Central memory CD8-positive, alpha-beta T cell (primary cell): ENCODE data around the gene LIPC.

Experiments
- ATAC-seq: fragments of 150-1000 bp; cut with Tn5 transposase; replicated peaks from 2 replicates; pipeline ENCODE4 v1.10.0; 2022; ENCODE audit warnings: mild to moderate bottlenecking, moderate FRiP score, moderate number of reproducible peaks; ENCODE audit not compliant: poor library complexity, severe bottlenecking; ENCODE audit errors: extremely low read depth
- DNase-seq, 2 donors: peaks; one replicate each; pipeline ENCODE4 v3.0.0; 2021; ENCODE audit warnings: low spot score in 2 of 2
- H3K27ac Mint-ChIP-seq: one replicate; pipeline ENCODE4 v1.8.0; 2022; ENCODE audit warnings: low read depth, mild to moderate bottlenecking, moderate library complexity, mixed read lengths
- H3K27me3 Mint-ChIP-seq: one replicate; pipeline ENCODE4 v1.8.0; 2022; ENCODE audit warnings: mixed read lengths
- H3K36me3 Mint-ChIP-seq: one replicate; pipeline ENCODE4 v1.8.0; 2022; ENCODE audit warnings: mild to moderate bottlenecking, moderate library complexity, mixed read lengths; ENCODE audit not compliant: insufficient read depth
- H3K4me1 Mint-ChIP-seq: one replicate; pipeline ENCODE4 v1.8.0; 2022; ENCODE audit warnings: mixed read lengths
- H3K4me3 Mint-ChIP-seq: one replicate; pipeline ENCODE4 v1.8.0; 2022; ENCODE audit warnings: mild to moderate bottlenecking, moderate library complexity, mixed read lengths
- H3K9me3 Mint-ChIP-seq: one replicate; pipeline ENCODE4 v1.8.0; 2022; ENCODE audit warnings: mixed read lengths

LIPC gene

DNA sequence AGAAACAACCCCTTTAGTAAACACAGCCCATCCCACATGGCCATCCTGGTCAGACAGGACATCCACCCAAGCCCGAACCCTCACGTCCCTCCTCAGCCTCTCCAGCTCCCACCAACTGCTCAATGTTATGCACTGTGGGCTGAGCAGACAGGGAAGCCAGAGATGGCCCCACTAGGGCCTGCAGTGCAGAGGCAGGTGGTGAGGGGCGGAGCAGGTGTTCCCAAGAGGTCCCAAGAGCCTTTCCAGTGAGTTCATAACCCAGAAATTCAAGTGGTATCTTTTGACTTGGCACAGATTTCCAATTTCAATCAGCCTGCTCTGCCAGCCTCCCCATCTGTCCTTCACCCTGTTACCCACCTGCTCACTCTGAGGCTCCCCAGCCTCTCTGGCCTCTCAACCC is 130.3 kb downstream of the LIPC start:
- no peaks in the 10 kb centered on the region for H3K4me1 Mint-ChIP-seq
- no peak overlapping the region for H3K27ac Mint-ChIP-seq
- ATAC-seq (no peak), DNase-seq (no peak)
- H3K9me3 Mint-ChIP-seq, result no peaks in the 10 kb centered on the region
- no peak overlapping the region for H3K4me3 Mint-ChIP-seq
- no peaks in the 10 kb centered on the region for H3K27me3 Mint-ChIP-seq
- H3K36me3 Mint-ChIP-seq, result no peaks in the 10 kb centered on the region

DNA sequence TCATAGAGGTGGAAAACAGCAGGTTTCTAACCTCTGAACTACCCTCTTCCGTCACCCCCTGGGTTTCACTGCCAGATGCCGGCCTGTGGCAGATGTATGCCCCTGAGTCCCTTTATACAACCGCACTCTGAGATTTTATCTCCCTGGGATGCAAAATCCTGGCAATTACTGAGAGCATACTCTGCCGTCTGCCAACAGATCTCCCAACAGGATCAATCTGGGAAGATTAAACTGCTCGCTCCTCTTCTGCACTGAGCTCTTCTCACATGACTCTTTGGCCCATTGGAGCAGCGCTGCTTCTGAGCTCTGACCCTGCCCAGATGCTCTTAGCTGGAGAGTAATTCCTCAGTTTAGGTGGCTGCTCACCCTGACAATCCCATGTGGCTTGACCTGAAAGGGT is 133.2 kb downstream of the LIPC start:
- DNase-seq, result no peak
- H3K4me3 Mint-ChIP-seq, result no peak overlapping the region
- no peaks in the 10 kb centered on the region for H3K4me1 Mint-ChIP-seq
- no peak overlapping the region for H3K27ac Mint-ChIP-seq
- H3K36me3 Mint-ChIP-seq, result no peaks in the 10 kb centered on the region
- H3K9me3 Mint-ChIP-seq, result no peaks in the 10 kb centered on the region
- no peak for ATAC-seq
- no peaks in the 10 kb centered on the region for H3K27me3 Mint-ChIP-seq

DNA sequence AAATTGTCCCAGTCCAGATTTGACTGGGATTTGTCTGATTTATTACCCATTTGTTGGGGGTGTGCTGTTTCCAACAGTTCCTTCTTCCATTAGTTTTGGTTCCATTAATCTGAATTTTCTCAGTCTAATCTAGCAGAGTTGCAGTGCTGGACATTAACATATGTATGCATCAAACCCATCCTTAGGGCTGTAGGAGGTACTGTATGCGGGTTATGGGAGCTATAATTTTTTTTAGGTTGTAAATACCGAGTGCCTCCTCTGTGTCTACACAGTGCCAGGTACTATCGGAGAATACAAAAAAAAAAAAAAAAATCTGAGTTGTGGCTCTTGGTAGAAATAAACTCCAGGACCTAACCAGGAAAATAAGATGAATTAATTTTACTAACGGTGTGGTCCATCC is 133.8 kb downstream of the LIPC start:
- ATAC-seq (no peak), DNase-seq (no peak)
- Mint-ChIP-seq H3K4me1 (no peaks in the 10 kb centered on the region), H3K9me3 (no peaks in the 10 kb centered on the region), H3K4me3 (no peak overlapping the region), H3K27me3 (no peaks in the 10 kb centered on the region), H3K27ac (no peak overlapping the region), H3K36me3 (no peaks in the 10 kb centered on the region)

DNA sequence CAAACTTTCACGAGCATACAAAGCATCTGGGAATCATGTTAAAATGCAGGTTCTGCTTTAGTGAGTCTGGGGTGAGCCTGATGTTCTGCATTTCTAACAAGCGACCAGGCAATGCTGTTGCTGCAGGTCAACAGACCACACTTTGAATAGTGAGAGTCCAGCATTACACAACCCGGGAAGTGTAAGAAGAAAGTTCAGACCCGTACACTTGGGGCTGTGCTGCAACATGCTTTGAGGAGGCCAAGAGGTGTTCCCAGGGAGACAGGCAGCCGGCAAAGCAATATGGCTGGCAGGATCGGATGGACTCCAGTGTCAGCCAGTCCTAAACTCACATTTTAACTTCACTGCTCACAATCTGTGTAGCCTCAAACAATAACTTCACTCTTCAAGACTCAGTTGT is 134.2 kb downstream of the LIPC start:
- Mint-ChIP-seq H3K9me3 (no peaks in the 10 kb centered on the region), H3K36me3 (no peaks in the 10 kb centered on the region), H3K27me3 (no peaks in the 10 kb centered on the region), H3K4me3 (no peak overlapping the region), H3K27ac (no peak overlapping the region), H3K4me1 (no peaks in the 10 kb centered on the region)
- DNase-seq (no peak), ATAC-seq (no peak)

DNA sequence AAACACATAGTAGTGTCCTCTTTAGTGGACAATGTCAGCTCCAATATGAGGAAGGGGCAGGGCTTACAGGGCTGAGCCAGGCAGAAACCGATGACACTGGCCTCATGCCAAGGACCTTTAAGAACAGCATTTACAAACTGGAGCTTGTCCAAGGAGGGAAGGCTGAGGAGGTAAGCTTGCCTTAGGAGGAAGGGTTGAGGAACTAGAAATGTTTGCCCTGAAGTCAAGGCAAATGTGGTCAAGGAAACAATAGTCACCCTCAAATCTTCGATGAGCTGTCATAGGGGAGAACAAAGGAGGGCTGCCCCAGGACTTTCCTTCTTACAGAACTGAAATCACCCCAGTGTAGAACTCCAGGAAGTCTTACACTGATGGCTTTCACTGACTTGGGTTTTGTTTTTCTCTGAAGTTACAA is 136.4 kb downstream of the LIPC start:
- Mint-ChIP-seq H3K36me3 (no peaks in the 10 kb centered on the region), H3K27ac (no peak overlapping the region), H3K4me3 (no peak overlapping the region), H3K27me3 (no peaks in the 10 kb centered on the region), H3K4me1 (no peaks in the 10 kb centered on the region), H3K9me3 (no peaks in the 10 kb centered on the region)
- no peak for DNase-seq
- ATAC-seq, result no peak

DNA sequence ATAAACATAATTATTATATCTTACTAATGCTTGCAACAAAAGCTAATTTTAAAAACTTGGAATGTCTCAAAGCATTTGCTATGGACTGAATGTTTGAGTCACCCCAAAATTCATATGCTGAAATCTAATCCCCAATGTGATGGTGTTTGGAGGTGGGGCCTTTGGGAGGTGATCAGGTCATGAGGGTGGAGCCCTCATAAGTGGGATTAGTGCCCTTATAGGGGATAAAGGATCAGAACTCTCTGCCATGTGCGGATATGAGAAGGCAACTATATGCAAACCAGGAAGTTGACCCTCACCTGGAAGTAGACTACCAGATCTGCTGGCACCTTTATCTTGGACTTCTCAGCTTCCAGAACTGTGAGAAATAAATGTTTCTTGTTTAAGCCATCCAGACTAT is 137.7 kb downstream of the LIPC start:
- Mint-ChIP-seq H3K27me3 (no peaks in the 10 kb centered on the region), H3K9me3 (no peaks in the 10 kb centered on the region), H3K27ac (no peak overlapping the region), H3K4me1 (no peaks in the 10 kb centered on the region), H3K36me3 (no peaks in the 10 kb centered on the region), H3K4me3 (no peak overlapping the region)
- no peak for ATAC-seq
- DNase-seq, result no peak

DNA sequence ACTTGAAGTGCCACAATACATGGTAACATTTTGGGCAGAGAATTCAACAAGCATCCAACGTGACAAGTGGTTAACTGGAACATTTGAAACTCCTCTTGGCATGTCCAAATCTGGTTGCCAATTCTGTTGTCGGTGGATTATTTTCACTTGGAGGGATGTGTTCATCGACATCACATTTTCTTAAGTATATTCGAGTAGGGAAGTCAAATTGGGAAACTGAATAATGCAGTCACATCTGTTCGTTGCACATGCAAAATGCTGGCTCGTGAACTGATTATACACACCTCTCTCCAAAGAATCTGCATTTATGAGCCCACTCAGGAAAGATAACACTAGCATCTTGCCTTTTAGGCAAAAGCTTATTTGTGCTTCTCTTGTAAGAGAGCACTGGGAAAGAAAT is 139.7 kb downstream of the LIPC start:
- no peaks in the 10 kb centered on the region for H3K9me3 Mint-ChIP-seq
- no peaks in the 10 kb centered on the region for H3K27me3 Mint-ChIP-seq
- H3K27ac Mint-ChIP-seq, result no peak overlapping the region
- H3K36me3 Mint-ChIP-seq, result no peaks in the 10 kb centered on the region
- DNase-seq (no peak), ATAC-seq (no peak)
- H3K4me3 Mint-ChIP-seq, result no peak overlapping the region
- H3K4me1 Mint-ChIP-seq, result no peaks in the 10 kb centered on the region

DNA sequence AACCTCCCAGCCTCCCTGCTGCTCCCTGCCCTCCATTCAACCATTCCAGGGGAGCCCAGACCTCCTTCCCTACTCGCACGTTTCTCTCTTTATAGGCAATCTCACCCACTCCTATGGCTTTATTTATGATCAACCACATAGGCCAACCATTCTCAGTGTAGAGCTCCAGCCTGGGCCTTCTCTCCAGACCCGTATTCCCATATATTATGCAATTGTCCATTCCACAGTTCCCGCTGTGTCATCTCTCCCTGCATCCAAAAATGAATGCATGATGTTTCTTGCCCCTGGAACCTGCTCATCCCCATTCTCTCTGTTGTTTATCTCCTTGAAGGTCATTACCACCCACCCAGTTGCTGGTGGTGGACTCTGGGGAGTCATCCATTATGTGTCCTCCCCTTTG is 140.7 kb downstream of the LIPC start:
- DNase-seq (no peak), ATAC-seq (no peak)
- H3K27me3 Mint-ChIP-seq, result no peaks in the 10 kb centered on the region
- no peak overlapping the region for H3K27ac Mint-ChIP-seq
- H3K36me3 Mint-ChIP-seq, result no peaks in the 10 kb centered on the region
- no peak overlapping the region for H3K4me3 Mint-ChIP-seq
- H3K9me3 Mint-ChIP-seq, result no peaks in the 10 kb centered on the region
- H3K4me1 Mint-ChIP-seq, result no peaks in the 10 kb centered on the region

DNA sequence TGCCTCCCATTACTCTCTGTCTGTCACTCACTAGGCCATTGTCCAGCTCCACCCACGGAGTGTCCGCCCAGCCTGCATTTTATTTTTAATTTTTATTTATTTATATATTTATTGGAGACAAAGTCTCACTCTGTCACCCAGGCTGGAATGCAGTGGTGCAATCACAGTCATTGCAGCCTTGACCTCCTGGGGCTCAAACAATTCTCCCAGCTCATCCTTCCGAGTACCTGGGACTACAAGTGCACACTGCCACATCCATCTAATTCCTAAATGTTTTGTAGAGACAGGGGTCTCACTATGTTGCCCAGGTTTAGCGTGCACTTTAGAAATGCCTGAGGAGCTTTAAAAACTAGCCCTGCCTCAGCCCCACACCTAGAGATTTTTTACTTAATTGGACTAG is 141.5 kb downstream of the LIPC start:
- ATAC-seq (no peak), DNase-seq (no peak)
- no peak overlapping the region for H3K27ac Mint-ChIP-seq
- H3K9me3 Mint-ChIP-seq, result no peaks in the 10 kb centered on the region
- H3K36me3 Mint-ChIP-seq, result no peaks in the 10 kb centered on the region
- H3K27me3 Mint-ChIP-seq, result no peaks in the 10 kb centered on the region
- H3K4me1 Mint-ChIP-seq, result no peaks in the 10 kb centered on the region
- H3K4me3 Mint-ChIP-seq, result no peak overlapping the region

DNA sequence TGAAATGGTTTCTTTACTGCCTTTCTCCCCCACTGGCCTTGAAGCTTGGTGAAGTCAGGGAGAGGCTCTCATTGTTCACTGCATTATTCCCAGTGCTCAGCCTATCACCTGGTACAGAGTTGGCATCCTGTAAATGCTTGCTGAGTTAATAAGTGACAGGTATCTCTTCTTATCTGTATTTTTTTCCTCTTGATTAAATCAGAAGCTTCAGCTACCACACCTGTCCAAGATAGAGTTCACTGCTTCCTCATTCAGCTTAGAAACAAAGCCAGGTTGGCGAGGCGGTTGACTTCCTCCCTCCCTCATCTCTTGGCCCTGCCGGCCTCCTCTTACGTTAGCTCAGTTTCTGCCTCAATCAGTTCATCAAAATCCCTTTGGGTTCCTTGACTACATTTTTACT is 142.8 kb downstream of the LIPC start:
- no peaks in the 10 kb centered on the region for H3K27me3 Mint-ChIP-seq
- H3K4me1 Mint-ChIP-seq, result no peaks in the 10 kb centered on the region

DNA sequence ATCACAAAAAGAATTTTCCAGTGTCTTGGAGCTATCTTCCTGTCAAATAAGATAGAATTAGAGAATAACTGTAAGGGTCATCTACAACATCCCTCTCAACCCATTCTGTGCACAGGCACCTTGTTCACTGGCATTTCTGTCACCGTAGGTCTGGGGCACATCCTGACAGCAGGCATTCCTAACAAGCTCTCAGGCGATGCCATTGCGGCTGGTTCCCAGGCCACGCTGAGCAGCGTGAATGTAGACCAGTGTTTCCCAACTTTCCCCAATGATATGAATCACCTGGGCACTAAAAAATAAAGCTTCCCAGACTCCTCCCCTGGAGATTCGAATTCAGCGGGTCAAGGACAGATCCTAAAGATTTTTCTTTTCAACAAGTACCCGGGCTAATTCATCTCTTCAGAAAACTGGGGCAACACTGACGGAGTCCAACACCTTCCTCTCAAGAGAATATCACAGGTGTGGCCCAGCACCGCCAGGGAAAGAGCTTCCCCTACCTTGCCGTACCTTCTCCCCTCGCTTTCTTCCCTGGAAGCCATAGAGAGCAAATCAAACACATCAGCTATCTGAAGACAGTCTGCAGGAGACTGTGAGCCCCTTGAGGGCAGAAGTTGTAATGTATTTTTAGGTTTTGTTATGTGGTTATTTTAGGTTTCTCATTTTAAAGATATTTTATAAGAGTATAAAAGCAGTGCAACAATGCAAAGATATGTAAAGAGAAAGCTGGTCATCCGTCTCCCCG is 143.4 kb downstream of the LIPC start:
- DNase-seq (no peak), ATAC-seq (no peak)
- Mint-ChIP-seq H3K9me3 (no peaks in the 10 kb centered on the region), H3K36me3 (no peaks in the 10 kb centered on the region), H3K4me3 (no peak overlapping the region), H3K4me1 (no peaks in the 10 kb centered on the region), H3K27me3 (no peaks in the 10 kb centered on the region), H3K27ac (no peak overlapping the region)

More for the DNA sequence above, 142.8 kb downstream of the LIPC start:
- Mint-ChIP-seq H3K27ac (no peak overlapping the region), H3K4me3 (no peak overlapping the region), H3K36me3 (no peaks in the 10 kb centered on the region), H3K9me3 (no peaks in the 10 kb centered on the region)
- no peak for ATAC-seq
- DNase-seq, result no peak

DNA sequence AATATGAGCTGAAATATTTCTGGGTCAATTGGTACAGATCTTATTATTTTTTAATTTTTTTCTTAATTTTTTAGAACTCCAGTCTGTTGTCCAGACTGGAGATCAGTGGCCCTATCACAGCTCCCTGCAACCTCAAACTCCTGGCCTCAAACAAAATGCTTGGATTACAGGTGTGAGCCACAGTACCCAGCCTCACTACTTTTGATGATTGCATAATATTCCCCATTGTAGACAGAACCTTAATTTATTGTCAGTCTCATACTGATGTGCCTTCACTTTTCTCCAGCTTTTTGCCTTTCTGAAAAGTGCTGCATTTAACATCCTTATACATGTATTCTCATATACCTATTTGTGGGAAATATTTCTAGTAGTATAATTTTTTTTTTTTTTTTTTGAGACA is 144.9 kb downstream of the LIPC start:
- ATAC-seq, result no peak
- H3K27me3 Mint-ChIP-seq, result no peaks in the 10 kb centered on the region
- no peaks in the 10 kb centered on the region for H3K36me3 Mint-ChIP-seq
- H3K27ac Mint-ChIP-seq, result no peak overlapping the region
- H3K4me3 Mint-ChIP-seq, result no peak overlapping the region
- H3K9me3 Mint-ChIP-seq, result no peaks in the 10 kb centered on the region
- H3K4me1 Mint-ChIP-seq, result no peaks in the 10 kb centered on the region
- DNase-seq, result no peak

DNA sequence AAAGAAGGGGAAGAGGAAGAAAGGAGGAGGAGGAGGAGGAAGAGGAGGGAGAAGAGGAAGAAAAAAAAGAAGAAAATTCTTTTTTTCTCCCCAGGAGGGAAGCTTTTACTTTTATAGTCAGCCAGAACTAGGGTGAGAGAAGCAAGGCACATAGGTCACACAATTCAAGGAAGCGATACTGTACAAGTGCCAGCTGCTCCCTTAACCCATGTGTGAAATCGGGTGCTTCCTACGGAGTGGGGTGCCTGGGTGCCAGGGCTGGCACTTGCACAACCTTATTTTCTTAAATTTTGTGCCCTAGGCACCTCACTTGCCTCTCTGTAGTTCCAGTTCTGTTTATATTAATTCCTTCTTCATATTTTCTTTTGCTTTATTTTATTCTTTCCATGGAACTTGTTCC is 150.4 kb downstream of the LIPC start:
- Mint-ChIP-seq H3K27ac (peak overlapping the region; percentile 47), H3K4me1 (peaks cover 16% of the 10 kb centered on the region), H3K4me3 (no peak overlapping the region), H3K9me3 (no peaks in the 10 kb centered on the region), H3K36me3 (no peaks in the 10 kb centered on the region), H3K27me3 (peaks cover 21% of the 10 kb centered on the region)
- no peak for ATAC-seq
- no peak for DNase-seq
